Neuronal stem cell (in vitro differentiated cells): ENCODE data around the gene HAUS5.
A peak's percentile ranks its signal among the peaks of the same experiment; 100 is the strongest.
"Not testable (repeated sequence)": the region's sequence is repeated elsewhere in the genome, so short reads cannot be mapped to it uniquely, and the experiment has no call there.

Experiments
- DNase-seq: peaks from one replicate; pipeline ENCODE4 v3.0.0-alpha.2; 2013; ENCODE audit warnings: low spot score
- H2AFZ ChIP-seq: one replicate; pipeline ENCODE4 v1.6.1; 2013; ENCODE audit warnings: mild to moderate bottlenecking, low read length, inconsistent platforms
- H2AK5ac ChIP-seq: 2 replicates; pipeline ENCODE4 v1.6.1; 2013; ENCODE audit warnings: low read depth, mild to moderate bottlenecking, inconsistent platforms, low read length, moderate library complexity, mixed read lengths
- H2BK120ac ChIP-seq: 2 replicates; pipeline ENCODE4 v1.6.1; 2013; ENCODE audit warnings: low read depth, mild to moderate bottlenecking, inconsistent platforms, low read length, moderate library complexity, mixed read lengths
- H2BK12ac ChIP-seq: one replicate; pipeline ENCODE4 v1.6.1; 2013; ENCODE audit warnings: low read length, inconsistent platforms
- H2BK15ac ChIP-seq: 2 replicates; pipeline ENCODE4 v1.6.1; 2013; ENCODE audit warnings: mild to moderate bottlenecking, low read length, inconsistent platforms, mixed read lengths
- H2BK5ac ChIP-seq: one replicate; pipeline ENCODE4 v1.6.1; 2013; ENCODE audit warnings: inconsistent platforms, mild to moderate bottlenecking, low read length, moderate library complexity
- H3K14ac ChIP-seq: one replicate; pipeline ENCODE4 v1.6.1; 2013; ENCODE audit warnings: low read length, inconsistent platforms
- H3K18ac ChIP-seq: 2 replicates; pipeline ENCODE4 v1.6.1; 2013; ENCODE audit warnings: low read length, inconsistent platforms
- H3K23ac ChIP-seq: 2 replicates; pipeline ENCODE4 v1.6.1; 2013; ENCODE audit warnings: low read depth, mild to moderate bottlenecking, mixed read lengths, low read length, inconsistent platforms; ENCODE audit not compliant: poor library complexity
- H3K27ac ChIP-seq: replicated peaks from 3 replicates; pipeline ENCODE4 v1.5.1; 2013; ENCODE audit warnings: low read length, inconsistent platforms
- H3K27me3 ChIP-seq, 3 experiments: 2 replicates each; pipeline ENCODE4 v1.6.1; 2013; ENCODE audit warnings: low read length in 3 of 3, mild to moderate bottlenecking in 2 of 3, inconsistent platforms in 1 of 3, low read depth in 1 of 3, mixed read lengths in 1 of 3, moderate library complexity in 1 of 3; ENCODE audit not compliant: control insufficient read depth in 3 of 3, insufficient read depth in 3 of 3
- H3K36me3 ChIP-seq, 2 donors: replicated peaks in 1 of 2; 2 replicates each; pipeline ENCODE4 v1.6.1; 2013; ENCODE audit warnings: low read length in 2 of 2; ENCODE audit not compliant: control insufficient read depth in 2 of 2, insufficient read depth in 2 of 2
- H3K4ac ChIP-seq: 2 replicates; pipeline ENCODE4 v1.6.1; 2013; ENCODE audit warnings: inconsistent platforms, mild to moderate bottlenecking, low read length, moderate library complexity
- H3K4me1 ChIP-seq, 2 donors: 1 replicate in 1 of 2; 2 replicates in 1 of 2; pipeline ENCODE4 v1.6.1; 2013; ENCODE audit warnings: low read length in 2 of 2, low read depth in 1 of 2; ENCODE audit not compliant: control insufficient read depth in 2 of 2, insufficient read depth in 1 of 2
- H3K4me2 ChIP-seq: one replicate; pipeline ENCODE4 v1.6.1; 2013; ENCODE audit warnings: mild to moderate bottlenecking, low read length, inconsistent platforms; ENCODE audit not compliant: insufficient read depth, poor library complexity, severe bottlenecking
- H3K4me3 ChIP-seq, 2 donors: 2 replicates each; pipeline ENCODE4 v1.5.1; 2013; ENCODE audit warnings: low read length in 2 of 2, mild to moderate bottlenecking in 2 of 2, inconsistent platforms in 1 of 2, moderate library complexity in 1 of 2
- H3K79me1 ChIP-seq: one replicate; pipeline ENCODE4 v1.6.1; 2013; ENCODE audit warnings: low read depth, mild to moderate bottlenecking, inconsistent platforms, low read length, moderate library complexity
- H3K9ac ChIP-seq: one replicate; pipeline ENCODE4 v1.6.1; 2013; ENCODE audit warnings: mild to moderate bottlenecking, low read depth, low read length, inconsistent platforms; ENCODE audit not compliant: poor library complexity
- H3K9me3 ChIP-seq, 2 donors: replicated peaks in 1 of 2; 2 replicates each; pipeline versions ENCODE3 to v1.6.1; 2013; ENCODE audit warnings: low read length in 2 of 2, mild to moderate bottlenecking in 2 of 2, inconsistent platforms in 1 of 2, low read depth in 1 of 2, mixed read lengths in 1 of 2, moderate library complexity in 1 of 2; ENCODE audit not compliant: control insufficient read depth in 2 of 2, insufficient read depth in 1 of 2
- H4K8ac ChIP-seq: one replicate; pipeline ENCODE4 v1.6.1; 2013; ENCODE audit warnings: low read depth, mild to moderate bottlenecking, inconsistent platforms, low read length, moderate library complexity
- H4K91ac ChIP-seq: one replicate; pipeline ENCODE4 v1.6.1; 2013; ENCODE audit warnings: low read length, low read depth, mild to moderate bottlenecking, inconsistent platforms; ENCODE audit not compliant: poor library complexity
- WGBS, 2 donors: extraction: QIAGEN DNeasy Blood & Tissue Kit; methylation state at CpG; one replicate each; pipeline ENCODE4 v1.1.7; 2013; ENCODE audit warnings: missing lambda C conversion rate in 2 of 2, mixed read lengths in 1 of 2; ENCODE audit not compliant: insufficient read length in 2 of 2, insufficient replicate concordance in 1 of 2; ENCODE audit errors: extremely low coverage in 2 of 2; 5-methylcytosine and 5-hydroxymethylcytosine counted together

Gene HAUS5

GRCh38 chr19:35654828-35655227 is 42.3 kb downstream of the HAUS5 start:
- H2BK5ac ChIP-seq, H3K4ac ChIP-seq, H2BK120ac ChIP-seq, H3K18ac ChIP-seq, H4K8ac ChIP-seq, H2AFZ ChIP-seq, H3K79me1 ChIP-seq, H3K9ac ChIP-seq, H3K23ac ChIP-seq, H3K9me3 ChIP-seq, H3K4me1 ChIP-seq, H3K27me3 ChIP-seq, H2AK5ac ChIP-seq, H3K4me2 ChIP-seq, H2BK12ac ChIP-seq, H4K91ac ChIP-seq, H3K27ac ChIP-seq, H3K14ac ChIP-seq, DNase-seq, H2BK15ac ChIP-seq: not testable (repeated sequence)
- H3K36me3 ChIP-seq, result peaks cover 27 to 85% of the 10 kb centered on the region in 2 donors
- peak overlapping the region in 1 of 2 donors; percentile 25 for H3K4me3 ChIP-seq
- no CpG with 5 or more reads among the region's 6 CpGs for WGBS, 2 donors

DNA sequence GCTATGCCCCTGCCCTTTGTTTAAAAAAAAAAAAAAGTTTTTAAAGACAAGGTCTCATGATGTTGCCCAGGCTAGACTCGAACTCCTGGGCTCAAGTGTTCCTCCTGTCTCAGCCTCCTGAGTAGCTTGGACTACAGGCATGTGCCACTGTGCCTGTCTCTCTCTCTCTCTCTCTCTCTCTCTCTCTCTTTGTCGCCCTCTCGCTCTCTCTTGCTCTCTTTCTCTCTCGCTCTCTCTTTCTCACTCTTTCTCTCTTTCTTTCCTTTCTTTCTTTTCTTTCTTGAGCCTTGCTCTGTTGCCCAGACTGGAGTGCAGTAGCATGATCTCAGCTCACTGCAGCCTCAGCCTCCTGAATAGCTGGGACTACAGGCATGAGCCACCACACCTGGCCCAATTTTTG is 43.1 kb downstream of the HAUS5 start:
- Histone ChIP-seq H3K14ac (no peak overlapping the region), H3K4me2 (no peak overlapping the region), H2BK12ac (no peak overlapping the region), H3K18ac (no peak overlapping the region), H3K4me1 (no peaks in the 10 kb centered on the region), H3K79me1 (peaks cover 2% of the 10 kb centered on the region), H3K23ac (no peak overlapping the region), H3K9ac (no peak overlapping the region), H3K4ac (no peak overlapping the region), H2AK5ac (no peak overlapping the region), H3K9me3 (no peaks in the 10 kb centered on the region), H2BK15ac (no peak overlapping the region), H2BK5ac (no peak overlapping the region), H3K27me3 (no peaks in the 10 kb centered on the region), H4K8ac (no peak overlapping the region), H3K27ac (no peak overlapping the region), H2AFZ (no peak overlapping the region), H4K91ac (no peak overlapping the region), H3K4me3 (no peak overlapping the region), H2BK120ac (no peak overlapping the region), H3K36me3 (peaks cover 29 to 84% of the 10 kb centered on the region in 2 donors)
- DNase-seq, result no peak
- WGBS, 2 donors, result no CpG with 5 or more reads among the region's 4 CpGs

DNA sequence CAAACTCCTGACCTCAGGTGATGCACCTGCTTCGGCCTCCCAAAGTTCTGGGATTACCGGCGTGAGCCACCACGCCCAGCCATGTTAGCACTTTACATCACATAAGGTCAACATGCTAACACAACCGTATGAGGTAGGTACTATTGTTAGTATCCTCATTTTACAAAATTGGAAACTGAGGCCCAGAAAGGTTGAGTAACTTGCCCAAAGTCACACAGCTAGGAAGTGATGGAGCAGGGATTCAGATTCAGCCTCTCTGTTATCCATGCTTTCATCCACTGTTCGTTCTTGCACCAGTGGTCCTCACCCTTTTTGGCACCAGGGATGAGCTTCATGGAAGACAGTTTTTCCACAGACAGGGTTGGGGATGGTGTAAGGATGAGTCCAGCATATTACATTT is 44.2 kb downstream of the HAUS5 start:
- no peak overlapping the region for H2BK5ac ChIP-seq

GRCh38 chr19:35657904-35658700 is 45.6 kb downstream of the HAUS5 start:
- DNase-seq, result no peak

More for the DNA sequence above, 44.2 kb downstream of the HAUS5 start:
- Histone ChIP-seq H3K4me3 (no peak overlapping the region), H3K18ac (no peak overlapping the region), H4K91ac (no peak overlapping the region), H2AK5ac (no peak overlapping the region), H3K27ac (no peak overlapping the region), H3K36me3 (peaks cover 22 to 83% of the 10 kb centered on the region in 2 donors), H2AFZ (no peak overlapping the region), H3K4me2 (no peak overlapping the region), H4K8ac (no peak overlapping the region), H2BK120ac (no peak overlapping the region), H3K79me1 (no peaks in the 10 kb centered on the region), H3K4ac (no peak overlapping the region), H2BK12ac (no peak overlapping the region), H2BK15ac (no peak overlapping the region), H3K27me3 (no peaks in the 10 kb centered on the region), H3K4me1 (no peaks in the 10 kb centered on the region), H3K9ac (no peak overlapping the region), H3K14ac (no peak overlapping the region), H3K9me3 (no peaks in the 10 kb centered on the region), H3K23ac (no peak overlapping the region)
- no CpG with 5 or more reads among the region's 6 CpGs for WGBS, 2 donors
- DNase-seq, result no peak

More at GRCh38 chr19:35657904-35658700, 45.6 kb downstream of the HAUS5 start:
- H2BK15ac ChIP-seq, result no peak overlapping the region
- no peak overlapping the region for H2BK12ac ChIP-seq
- no peak overlapping the region for H3K18ac ChIP-seq
- no CpG with 5 or more reads among the region's 15 CpGs for WGBS, 2 donors
- H3K4me1 ChIP-seq, result no peaks in the 10 kb centered on the region
- no peaks in the 10 kb centered on the region for H3K79me1 ChIP-seq
- H2AFZ ChIP-seq, result no peak overlapping the region
- no peak overlapping the region for H4K8ac ChIP-seq
- H4K91ac ChIP-seq, result no peak overlapping the region
- H3K4me2 ChIP-seq, result no peak overlapping the region
- H3K36me3 ChIP-seq, result peaks cover 22 to 90% of the 10 kb centered on the region in 2 donors
- H2BK120ac ChIP-seq, result no peak overlapping the region
- H2BK5ac ChIP-seq, result no peak overlapping the region
- no peak overlapping the region for H3K14ac ChIP-seq
- no peak overlapping the region for H3K23ac ChIP-seq
- no peak overlapping the region for H3K27ac ChIP-seq
- no peaks in the 10 kb centered on the region for H3K9me3 ChIP-seq
- H3K4ac ChIP-seq, result no peak overlapping the region
- no peak overlapping the region for H2AK5ac ChIP-seq
- H3K4me3 ChIP-seq, result no peak overlapping the region
- no peaks in the 10 kb centered on the region for H3K27me3 ChIP-seq
- no peak overlapping the region for H3K9ac ChIP-seq
